OCI-LY1 (cell line): ENCODE results near the gene AQP12A.
"Not testable (repeated sequence)": the region's sequence is repeated elsewhere in the genome, so short reads cannot be mapped to it uniquely, and the experiment has no call there.

Experiments used
- H2AFZ ChIP-seq: fragments of 200-600 bp; sonication (generic), shearing (Covaris generic); 2 replicates; pipeline ENCODE4 v1.6.0; 2014; ENCODE audit warnings: antibody characterized with exemption, mild to moderate bottlenecking, low read length
- H3F3A ChIP-seq: fragments of 200-600 bp; sonication (generic), shearing (Covaris generic); 2 replicates; pipeline ENCODE4 v1.6.0; 2014; ENCODE audit warnings: mild to moderate bottlenecking, antibody characterized with exemption, low read length, moderate library complexity; ENCODE audit not compliant: insufficient read depth
- H3K27ac ChIP-seq: fragments of 200-600 bp; sonication (generic); 2 replicates; pipeline ENCODE4 v1.5.1; 2014; ENCODE audit warnings: low read length, mixed run types, mild to moderate bottlenecking, low read depth; ENCODE audit not compliant: poor library complexity, severe bottlenecking
- H3K27me3 ChIP-seq: fragments of 200-600 bp; sonication (generic); 2 replicates; pipeline ENCODE4 v1.6.0; 2014; ENCODE audit warnings: antibody characterized with exemption, mild to moderate bottlenecking, low read length, moderate library complexity; ENCODE audit not compliant: insufficient read depth
- H3K36me3 ChIP-seq: fragments of 200-600 bp; sonication (generic); 2 replicates; pipeline ENCODE4 v1.6.1; 2014; ENCODE audit warnings: mild to moderate bottlenecking, antibody characterized with exemption, low read length, moderate library complexity, mixed read lengths; ENCODE audit not compliant: insufficient read depth
- H3K4me1 ChIP-seq: fragments of 200-600 bp; sonication (generic); 2 replicates; pipeline ENCODE4 v1.5.1; 2014; ENCODE audit warnings: mild to moderate bottlenecking, low read length, moderate library complexity; ENCODE audit not compliant: insufficient read depth, severe bottlenecking
- H3K4me2 ChIP-seq: fragments of 200-600 bp; sonication (generic), shearing (Covaris generic); 2 replicates; pipeline ENCODE4 v1.6.1; 2014; ENCODE audit warnings: low read length
- H3K4me3 ChIP-seq: fragments of 200-600 bp; sonication (generic); 2 replicates; pipeline ENCODE4 v1.5.1; 2014; ENCODE audit warnings: low read length, low read depth, mild to moderate bottlenecking, mixed read lengths; ENCODE audit not compliant: poor library complexity, severe bottlenecking
- H3K79me2 ChIP-seq: fragments of 200-600 bp; shearing (Covaris generic); 2 replicates; pipeline ENCODE4 v1.6.1; 2016; ENCODE audit warnings: mixed run types, low read length, mixed read lengths; ENCODE audit not compliant: insufficient read depth
- H3K9ac ChIP-seq: fragments of 200-600 bp; sonication (generic), shearing (Covaris generic); 2 replicates; pipeline ENCODE4 v1.6.1; 2014; ENCODE audit warnings: mild to moderate bottlenecking, low read length, mixed read lengths
- H3K9me2 ChIP-seq: fragments of 200-600 bp; sonication (generic), shearing (Covaris generic); 2 replicates; pipeline ENCODE4 v1.6.1; 2014; ENCODE audit warnings: low read depth, mild to moderate bottlenecking, low read length, mixed read lengths
- H3K9me3 ChIP-seq: fragments of 200-600 bp; shearing (Covaris generic); 2 replicates; pipeline ENCODE4 v1.6.1; 2014; ENCODE audit warnings: low read length, mixed read lengths
- H4K20me1 ChIP-seq: fragments of 200-600 bp; sonication (generic), shearing (Covaris generic); 2 replicates; pipeline ENCODE4 v1.6.0; 2016; ENCODE audit warnings: mild to moderate bottlenecking, low read length; ENCODE audit not compliant: insufficient read depth
- EZH2 ChIP-seq: fragments of 200-600 bp; sonication (generic), shearing (Covaris generic); IDR thresholded peaks from 2 replicates; pipeline ENCODE4 v1.8.0; 2017; ENCODE audit warnings: borderline replicate concordance, mixed run types, mild to moderate bottlenecking, antibody characterized with exemption, low read length, moderate library complexity, mixed read lengths
- TF ChIP-seq, protein P1 (sequence below): fragments of 200-600 bp; sonication (generic), shearing (Covaris generic); IDR thresholded peaks from 2 replicates; pipeline ENCODE4 v1.5.1; 2017; ENCODE audit warnings: mild to moderate bottlenecking, antibody characterized with exemption, low read length, moderate library complexity, mixed read lengths

The AQP12A gene

DNA sequence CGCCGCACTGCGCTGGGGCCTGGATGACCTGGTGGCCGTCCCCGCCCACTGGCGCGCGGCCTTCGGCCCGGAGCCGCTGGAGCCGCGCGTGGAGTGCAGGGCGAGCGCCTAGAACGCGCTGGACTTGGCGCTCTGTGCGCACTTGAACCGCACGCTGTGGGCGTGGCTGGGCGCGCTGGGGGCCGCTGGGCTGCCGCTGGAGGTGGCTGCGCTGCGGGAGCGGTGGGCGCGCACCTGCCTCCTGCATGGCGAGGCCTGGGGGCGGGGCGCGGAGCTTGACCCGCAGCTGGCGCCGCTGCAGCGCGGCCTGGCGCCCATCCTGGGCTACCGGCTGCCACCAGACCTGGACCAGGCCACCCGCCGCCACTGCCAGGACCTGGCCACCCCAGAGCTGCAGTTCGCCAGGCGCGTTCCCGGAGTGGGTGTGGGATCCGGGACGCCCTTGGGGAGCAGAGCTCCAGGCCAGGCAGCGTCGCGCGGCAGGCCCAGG, 18.9 kb upstream of the AQP12A start:
- Histone ChIP-seq H3K9me2 (no peaks in the 10 kb centered on the region), H3K4me2 (no peak overlapping the region), H3K27ac (no peak overlapping the region), H2AFZ (no peak overlapping the region), H3K36me3 (no peaks in the 10 kb centered on the region), H3K9ac (no peak overlapping the region), H4K20me1 (no peaks in the 10 kb centered on the region), H3K9me3 (no peaks in the 10 kb centered on the region), H3K4me3 (no peak overlapping the region), H3K4me1 (no peaks in the 10 kb centered on the region), H3K79me2 (no peaks in the 10 kb centered on the region), H3F3A (no peaks in the 10 kb centered on the region), H3K27me3 (peaks cover 3% of the 10 kb centered on the region; the same call in 1 of the 2 replicates)
- TF ChIP-seq EZH2 = no peak
- TF ChIP-seq, protein P1, sequence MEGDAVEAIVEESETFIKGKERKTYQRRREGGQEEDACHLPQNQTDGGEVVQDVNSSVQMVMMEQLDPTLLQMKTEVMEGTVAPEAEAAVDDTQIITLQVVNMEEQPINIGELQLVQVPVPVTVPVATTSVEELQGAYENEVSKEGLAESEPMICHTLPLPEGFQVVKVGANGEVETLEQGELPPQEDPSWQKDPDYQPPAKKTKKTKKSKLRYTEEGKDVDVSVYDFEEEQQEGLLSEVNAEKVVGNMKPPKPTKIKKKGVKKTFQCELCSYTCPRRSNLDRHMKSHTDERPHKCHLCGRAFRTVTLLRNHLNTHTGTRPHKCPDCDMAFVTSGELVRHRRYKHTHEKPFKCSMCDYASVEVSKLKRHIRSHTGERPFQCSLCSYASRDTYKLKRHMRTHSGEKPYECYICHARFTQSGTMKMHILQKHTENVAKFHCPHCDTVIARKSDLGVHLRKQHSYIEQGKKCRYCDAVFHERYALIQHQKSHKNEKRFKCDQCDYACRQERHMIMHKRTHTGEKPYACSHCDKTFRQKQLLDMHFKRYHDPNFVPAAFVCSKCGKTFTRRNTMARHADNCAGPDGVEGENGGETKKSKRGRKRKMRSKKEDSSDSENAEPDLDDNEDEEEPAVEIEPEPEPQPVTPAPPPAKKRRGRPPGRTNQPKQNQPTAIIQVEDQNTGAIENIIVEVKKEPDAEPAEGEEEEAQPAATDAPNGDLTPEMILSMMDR = no peak

DNA sequence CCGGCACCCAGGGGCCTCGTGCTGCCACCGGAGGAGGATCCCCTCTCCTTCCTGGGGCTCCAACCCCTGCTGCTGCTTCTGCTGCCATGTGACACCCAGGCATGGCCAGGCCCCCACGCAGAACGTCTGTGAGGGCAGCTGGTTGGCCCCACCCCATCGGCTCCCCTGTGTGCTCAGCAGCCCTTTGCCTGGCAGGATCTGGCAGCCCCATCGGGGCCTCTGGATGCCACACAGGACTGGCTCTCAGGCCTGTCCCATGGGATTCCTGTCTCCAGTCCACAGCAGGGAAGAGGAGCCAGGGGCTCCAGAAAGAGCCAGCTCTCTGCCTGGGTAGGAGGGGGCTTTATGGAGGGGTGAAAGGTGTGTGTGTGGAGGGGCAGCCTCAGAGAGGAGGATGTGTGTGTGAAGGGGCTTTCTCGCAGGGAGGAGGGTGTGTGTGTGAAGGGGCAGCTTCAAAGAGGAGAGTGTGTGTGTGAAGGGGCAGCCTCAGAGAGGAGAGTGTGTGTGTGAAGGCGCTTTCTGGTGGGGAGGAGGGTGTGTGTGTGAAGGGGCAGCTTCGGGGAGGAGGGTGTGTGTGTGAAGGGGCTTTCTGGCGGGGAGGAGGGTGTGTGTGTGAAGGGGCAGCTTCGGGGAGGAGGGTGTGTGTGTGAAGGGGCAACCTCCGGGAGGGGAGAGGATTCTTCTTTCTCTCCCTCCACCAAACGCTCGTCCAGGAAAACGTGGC, 17.0 kb upstream of the AQP12A start:
- H3K27me3 ChIP-seq, H3K27ac ChIP-seq, H3K4me3 ChIP-seq, H3K9me3 ChIP-seq, H3K9me2 ChIP-seq, H3K79me2 ChIP-seq, H3K36me3 ChIP-seq, H2AFZ ChIP-seq, H3F3A ChIP-seq, H4K20me1 ChIP-seq, H3K9ac ChIP-seq, H3K4me2 ChIP-seq, H3K4me1 ChIP-seq: not testable (repeated sequence)

DNA sequence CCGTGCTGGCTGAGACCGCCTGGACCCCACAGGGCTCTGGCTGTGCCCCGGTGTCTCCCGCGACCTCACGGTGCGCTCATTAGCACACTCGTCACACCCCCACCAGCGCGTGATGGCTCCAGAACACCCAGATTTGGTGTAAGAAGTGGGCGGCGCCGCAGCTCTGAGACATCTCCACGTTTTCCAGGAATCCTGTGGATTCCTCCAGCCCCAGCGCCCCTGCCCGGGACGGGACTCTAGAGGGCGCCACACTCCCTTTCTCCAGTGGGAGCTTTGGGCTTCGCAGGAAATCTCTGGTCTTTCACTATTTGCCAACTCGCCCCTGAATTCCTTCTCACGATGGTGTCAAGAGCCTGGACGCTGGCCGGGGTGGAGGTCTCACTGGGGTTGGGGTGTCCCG, 16.3 kb upstream of the AQP12A start:
- not testable (repeated sequence) for H2AFZ ChIP-seq, H3K4me1 ChIP-seq, H3K27ac ChIP-seq, H3K79me2 ChIP-seq, H3K36me3 ChIP-seq, H3K9me2 ChIP-seq, H3K4me2 ChIP-seq, H3F3A ChIP-seq, H3K4me3 ChIP-seq, H4K20me1 ChIP-seq, H3K9ac ChIP-seq, H3K27me3 ChIP-seq, H3K9me3 ChIP-seq

DNA sequence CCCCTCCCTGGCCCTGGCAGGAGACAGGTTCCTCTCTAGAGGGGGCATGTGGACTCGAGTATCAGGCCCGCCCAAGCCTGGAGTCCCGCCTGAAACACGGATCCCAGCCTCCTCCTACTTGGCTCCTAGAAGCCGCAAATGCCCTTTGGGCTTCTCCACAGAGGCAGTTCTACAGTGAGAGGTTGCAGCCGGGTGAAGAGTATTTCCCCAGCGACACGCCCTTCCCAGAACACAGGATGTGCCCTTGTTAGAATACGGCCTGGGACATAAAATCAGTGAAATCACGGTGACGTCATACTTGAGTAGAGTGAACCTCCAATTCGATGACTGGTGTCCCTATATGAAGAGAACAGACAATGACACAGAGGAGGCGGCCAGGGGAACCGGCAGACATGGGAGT, 13.6 kb upstream of the AQP12A start:
- H3K79me2 ChIP-seq, H3K9ac ChIP-seq, H3K4me2 ChIP-seq, H3K9me2 ChIP-seq, H3K9me3 ChIP-seq, H3K4me3 ChIP-seq, H3K4me1 ChIP-seq, H2AFZ ChIP-seq, H3K27ac ChIP-seq, H3K36me3 ChIP-seq, H3F3A ChIP-seq, H4K20me1 ChIP-seq, H3K27me3 ChIP-seq: not testable (repeated sequence)

DNA sequence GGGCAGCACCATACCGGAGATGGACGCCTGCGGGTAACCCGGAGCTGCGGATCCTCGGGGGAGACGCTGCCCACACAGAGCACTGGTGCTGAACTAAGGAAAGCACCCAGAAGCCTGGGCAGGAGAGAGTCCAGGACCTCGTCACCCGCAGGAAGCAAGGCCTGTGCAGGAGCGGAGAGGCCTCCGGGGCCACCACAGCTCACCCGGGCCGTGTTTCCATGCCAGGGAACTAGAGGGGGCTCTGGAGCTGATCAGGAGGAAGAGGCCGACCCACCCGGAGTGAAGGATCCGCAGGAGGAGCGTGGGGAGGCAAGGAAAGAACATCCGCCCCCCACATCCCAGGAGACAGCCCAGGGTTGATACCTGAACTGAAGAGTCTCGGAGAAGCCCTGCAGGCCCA, 12.8 kb upstream of the AQP12A start:
- not testable (repeated sequence) for H3K27me3 ChIP-seq, H3K4me3 ChIP-seq, H3F3A ChIP-seq, H3K79me2 ChIP-seq, H3K27ac ChIP-seq, H4K20me1 ChIP-seq, H3K9ac ChIP-seq, H2AFZ ChIP-seq, H3K9me2 ChIP-seq, H3K4me1 ChIP-seq, H3K9me3 ChIP-seq, H3K36me3 ChIP-seq, H3K4me2 ChIP-seq

DNA sequence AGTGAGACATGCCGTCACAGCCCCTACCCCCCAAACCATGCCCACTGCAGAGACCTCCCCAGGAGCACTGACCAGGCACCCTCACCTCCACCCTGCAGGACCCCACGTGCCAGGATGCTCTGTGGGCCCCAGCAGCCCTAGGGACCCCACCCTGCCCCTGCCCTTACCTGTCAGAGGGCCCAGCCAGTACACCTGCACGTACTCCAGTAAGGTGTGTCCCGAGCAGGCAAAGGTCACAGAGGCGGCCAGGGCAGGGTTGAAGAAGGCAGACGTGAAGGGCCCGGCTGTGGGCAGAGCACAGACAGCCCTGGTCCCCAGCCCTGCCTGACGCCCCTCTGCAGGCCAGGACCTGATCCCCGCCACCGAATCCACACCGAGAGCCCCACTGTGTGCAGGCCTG, 11.5 kb upstream of the AQP12A start:
- H3K36me3 ChIP-seq, H4K20me1 ChIP-seq, H3F3A ChIP-seq, H3K27ac ChIP-seq, H3K9me2 ChIP-seq, H3K9me3 ChIP-seq, H2AFZ ChIP-seq, H3K79me2 ChIP-seq, H3K4me3 ChIP-seq, H3K9ac ChIP-seq, H3K4me1 ChIP-seq, H3K4me2 ChIP-seq, H3K27me3 ChIP-seq: not testable (repeated sequence)
